Measurements from ENCODE around the gene TNFRSF14. TPM values are rescaled to one million over a fixed set of nuclear protein-coding genes. Genes with fewer than 3 reads are reported as not detected.

The TNFRSF14 gene
- total RNA-seq, 1 donor: 12.0 TPM

GRCh38 chr1:2516946-2517345, 39.2 kb upstream of the TNFRSF14 start:
- no peak overlapping the region for H3K4me3 ChIP-seq (ENCODE audit: low read depth, low read length)
- TF ChIP-seq, protein P1, sequence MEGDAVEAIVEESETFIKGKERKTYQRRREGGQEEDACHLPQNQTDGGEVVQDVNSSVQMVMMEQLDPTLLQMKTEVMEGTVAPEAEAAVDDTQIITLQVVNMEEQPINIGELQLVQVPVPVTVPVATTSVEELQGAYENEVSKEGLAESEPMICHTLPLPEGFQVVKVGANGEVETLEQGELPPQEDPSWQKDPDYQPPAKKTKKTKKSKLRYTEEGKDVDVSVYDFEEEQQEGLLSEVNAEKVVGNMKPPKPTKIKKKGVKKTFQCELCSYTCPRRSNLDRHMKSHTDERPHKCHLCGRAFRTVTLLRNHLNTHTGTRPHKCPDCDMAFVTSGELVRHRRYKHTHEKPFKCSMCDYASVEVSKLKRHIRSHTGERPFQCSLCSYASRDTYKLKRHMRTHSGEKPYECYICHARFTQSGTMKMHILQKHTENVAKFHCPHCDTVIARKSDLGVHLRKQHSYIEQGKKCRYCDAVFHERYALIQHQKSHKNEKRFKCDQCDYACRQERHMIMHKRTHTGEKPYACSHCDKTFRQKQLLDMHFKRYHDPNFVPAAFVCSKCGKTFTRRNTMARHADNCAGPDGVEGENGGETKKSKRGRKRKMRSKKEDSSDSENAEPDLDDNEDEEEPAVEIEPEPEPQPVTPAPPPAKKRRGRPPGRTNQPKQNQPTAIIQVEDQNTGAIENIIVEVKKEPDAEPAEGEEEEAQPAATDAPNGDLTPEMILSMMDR (IDR thresholded peaks at IDR 0.05; ENCODE audit: insufficient read depth, low read length): no peak
- no peak for DNase-seq (ENCODE audit: low read depth)

- no peak for DNase-seq (ENCODE audit: low read depth)
- H3K4me3 ChIP-seq (ENCODE audit: low read depth, low read length): no peak overlapping the region
- TF ChIP-seq, protein P1 (IDR thresholded peaks at IDR 0.05; ENCODE audit: insufficient read depth, low read length): no peak
Measured at GRCh38 chr1:2517966-2518365, 38.2 kb upstream of the TNFRSF14 start.

DNA sequence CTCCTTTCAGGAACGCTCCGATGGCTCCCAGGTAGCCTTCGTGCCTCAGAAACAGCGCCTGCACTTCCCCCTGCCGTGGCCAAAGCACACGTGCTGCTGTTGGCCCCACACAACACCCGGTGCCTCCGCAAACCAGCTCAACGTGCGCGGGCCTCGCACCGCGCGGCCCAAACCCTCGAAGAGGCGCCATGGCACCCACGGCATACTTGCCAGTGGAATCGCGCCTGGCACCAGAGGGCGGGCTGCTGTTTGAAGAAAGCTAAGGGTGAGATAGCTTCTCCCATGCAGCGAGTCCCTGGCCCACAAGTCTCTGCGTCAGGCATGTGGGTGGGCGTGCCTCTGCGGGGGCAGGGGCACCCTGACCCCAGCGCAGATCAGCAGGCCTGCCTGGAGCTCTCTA, 37.6 kb upstream of the TNFRSF14 start:
- TF ChIP-seq, protein P1 (IDR thresholded peaks at IDR 0.05; ENCODE audit: insufficient read depth, low read length): no peak

GRCh38 chr1:2519029-2519685, 37.0 kb upstream of the TNFRSF14 start:
- TF ChIP-seq, protein P1 (IDR thresholded peaks at IDR 0.05; ENCODE audit: insufficient read depth, low read length): no peak
- no peak for DNase-seq (ENCODE audit: low read depth)
- no peak overlapping the region for H3K4me3 ChIP-seq (ENCODE audit: low read depth, low read length)

More for the DNA sequence above, 37.6 kb upstream of the TNFRSF14 start:
- no peak overlapping the region for H3K4me3 ChIP-seq (ENCODE audit: low read depth, low read length)
- no peak for DNase-seq (ENCODE audit: low read depth)

- H3K4me3 ChIP-seq (ENCODE audit: low read depth, low read length): no peak overlapping the region
- TF ChIP-seq, protein P1 (IDR thresholded peaks at IDR 0.05; ENCODE audit: insufficient read depth, low read length): no peak
- DNase-seq (ENCODE audit: low read depth): no peak
Measured at GRCh38 chr1:2519729-2520128, 36.4 kb upstream of the TNFRSF14 start.

- TF ChIP-seq, protein P1 (IDR thresholded peaks at IDR 0.05; ENCODE audit: insufficient read depth, low read length): no peak
- no peak for DNase-seq (ENCODE audit: low read depth)
- H3K4me3 ChIP-seq (ENCODE audit: low read depth, low read length): no peak overlapping the region
Measured at GRCh38 chr1:2520206-2520605, 36.0 kb upstream of the TNFRSF14 start.

GRCh38 chr1:2520806-2521205, 35.4 kb upstream of the TNFRSF14 start:
- H3K4me3 ChIP-seq (ENCODE audit: low read depth, low read length): no peak overlapping the region
- no peak for DNase-seq (ENCODE audit: low read depth)
- TF ChIP-seq, protein P1 (IDR thresholded peaks at IDR 0.05; ENCODE audit: insufficient read depth, low read length): no peak

Measured in fibroblast of the aortic adventitia (primary cell).